Kidney (tissue), 14 donors: Measurements from ENCODE around the gene GATA1. TPM values are rescaled to one million over a fixed set of nuclear protein-coding genes. Genes with fewer than 3 reads are reported as not detected.
A peak's percentile ranks its signal among the peaks of the same experiment; 100 is the strongest.

ENCODE experiments used
- DNase-seq, 5 donors: peaks; one replicate each; pipeline ENCODE4 v3.0.0-alpha.2; 2013 to 2020
- FAIRE-seq: peaks from 2 replicates; lab custom pipeline; 2012; peaks lifted over from hg19 to GRCh38; lab: Jason Lieb, UNC
- H3K27ac ChIP-seq, 2 donors: one replicate each; pipeline ENCODE4 v1.7.0; 2013; ENCODE audit warnings: low read depth in 2 of 2, low read length in 2 of 2, inconsistent platforms in 1 of 2
- H3K27me3 ChIP-seq: one replicate; pipeline ENCODE4 v1.7.1; 2013; ENCODE audit warnings: low read length, inconsistent platforms; ENCODE audit not compliant: control insufficient read depth, insufficient read depth
- H3K36me3 ChIP-seq, 3 donors: one replicate each; pipeline versions ENCODE4 v1.7.0 to v1.7.1; 2013; ENCODE audit warnings: low read length in 3 of 3, control low read depth in 1 of 3, inconsistent platforms in 1 of 3; ENCODE audit not compliant: insufficient read depth in 3 of 3, control insufficient read depth in 2 of 3
- H3K4me1 ChIP-seq, 3 donors: one replicate each; pipeline versions ENCODE4 v1.7.0 to v1.7.1; 2013; ENCODE audit warnings: low read length in 3 of 3, inconsistent platforms in 1 of 3, low read depth in 1 of 3; ENCODE audit not compliant: control insufficient read depth in 2 of 3, insufficient read depth in 2 of 3
- H3K4me3 ChIP-seq, 3 donors: one replicate each; pipeline versions ENCODE4 v1.7.0 to v1.8.1; 2013; ENCODE audit warnings: low read length in 3 of 3, control low read depth in 1 of 3, inconsistent platforms in 1 of 3
- H3K9ac ChIP-seq, 3 donors: one replicate each; pipeline versions ENCODE4 v1.7.0 to v1.7.1; 2013; ENCODE audit warnings: low read length in 3 of 3, control low read depth in 1 of 3, inconsistent platforms in 1 of 3
- H3K9me3 ChIP-seq, 3 donors: one replicate each; pipeline versions ENCODE4 v1.7.0 to v1.7.1; 2013; ENCODE audit warnings: low read length in 3 of 3, control low read depth in 1 of 3, inconsistent platforms in 1 of 3; ENCODE audit not compliant: control insufficient read depth in 2 of 3, insufficient read depth in 1 of 3
- intact Hi-C: fragments of 100-400 bp; cut with DNase I; formaldehyde crosslinking; loops from one replicate; pipeline ENCODE4 v1.11.1; 2022
- polyA plus RNA-seq: library from polyadenylated mRNA; stranded (reverse); fragments of 350-450 nt; fragmentation: Illumina TruSeq; extraction: RNeasy Lipid Tissue Mini Kit (QIAGEN cat#74804); gene quantifications from one replicate; pipeline ENCODE4 v1.2.3, GENCODE V29; 2014; ENCODE audit warnings: low read depth, low replicate concordance; ENCODE audit not compliant: insufficient read depth
- total RNA-seq: library from RNA; stranded (reverse); fragmentation: NEBNext Ultra II Directional; extraction: Animal tissue kit (Norgen Biotek cat#: 25700); gene quantifications from one replicate; pipeline ENCODE4 v1.2.1, GENCODE V29; 2021
- TF ChIP-seq, protein P1 (sequence below): IDR thresholded peaks from 3 replicates; pipeline ENCODE4 v1.5.1; 2012; ENCODE audit warnings: mild to moderate bottlenecking, moderate library complexity, borderline replicate concordance; ENCODE audit not compliant: insufficient read depth; ENCODE audit errors: extremely low read depth
- donor health status: control.
- donor health status: control.
- donor health status: control.
- donor health status: control.
- donor health status: control.
- donor health status: DM: yes; HTN: yes; CAD: no.
- donor health status: Normal renal cell carcinoma (clear cell type).

The GATA1 gene
- total and polyA plus RNA-seq, 2 donors from 2014 or later = 0.60 TPM; not detected in 1

DNA sequence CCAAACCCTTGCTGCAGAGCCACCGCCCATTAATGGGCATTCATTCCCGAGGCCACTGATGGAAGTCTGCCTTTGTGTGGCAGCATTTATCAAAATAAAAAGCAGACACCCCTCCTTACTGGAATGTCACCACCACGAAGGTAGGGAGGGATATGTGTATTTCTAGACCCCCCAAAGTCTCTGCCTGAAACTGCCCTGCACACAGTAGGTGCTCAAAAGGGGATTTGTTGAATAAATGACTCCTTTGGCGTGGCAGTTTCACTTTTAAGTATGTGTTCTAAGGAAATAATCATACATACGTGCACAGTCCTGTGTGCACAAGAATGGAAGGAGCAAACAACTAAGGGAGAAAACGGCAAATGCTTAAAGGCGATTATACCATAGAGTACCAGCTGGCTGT is 48.5 kb upstream of the GATA1 start:
- peak overlapping the region; percentile 66 to 85 (median 67) for H3K9ac ChIP-seq
- no peak for FAIRE-seq

DNA sequence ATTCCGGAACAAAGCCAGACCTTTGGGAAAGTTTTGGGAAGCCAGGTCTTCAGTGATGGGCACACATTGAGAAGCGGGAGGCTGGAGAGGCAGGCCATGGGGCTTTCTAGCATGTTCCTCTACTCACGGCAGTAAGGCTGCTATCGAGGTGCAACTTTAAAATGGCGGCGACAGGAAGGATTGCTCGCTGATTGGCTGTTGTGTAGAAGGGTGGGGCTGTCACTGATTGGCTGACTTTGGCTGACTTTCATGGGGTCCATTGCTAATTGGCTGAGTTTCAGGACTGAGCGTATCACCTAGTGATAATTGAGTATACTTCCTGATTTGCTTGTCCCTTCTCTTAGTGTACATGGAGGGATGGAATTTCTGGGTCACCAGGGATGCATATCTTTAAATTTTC is 44.6 kb upstream of the GATA1 start:
- TF ChIP-seq, protein P1, sequence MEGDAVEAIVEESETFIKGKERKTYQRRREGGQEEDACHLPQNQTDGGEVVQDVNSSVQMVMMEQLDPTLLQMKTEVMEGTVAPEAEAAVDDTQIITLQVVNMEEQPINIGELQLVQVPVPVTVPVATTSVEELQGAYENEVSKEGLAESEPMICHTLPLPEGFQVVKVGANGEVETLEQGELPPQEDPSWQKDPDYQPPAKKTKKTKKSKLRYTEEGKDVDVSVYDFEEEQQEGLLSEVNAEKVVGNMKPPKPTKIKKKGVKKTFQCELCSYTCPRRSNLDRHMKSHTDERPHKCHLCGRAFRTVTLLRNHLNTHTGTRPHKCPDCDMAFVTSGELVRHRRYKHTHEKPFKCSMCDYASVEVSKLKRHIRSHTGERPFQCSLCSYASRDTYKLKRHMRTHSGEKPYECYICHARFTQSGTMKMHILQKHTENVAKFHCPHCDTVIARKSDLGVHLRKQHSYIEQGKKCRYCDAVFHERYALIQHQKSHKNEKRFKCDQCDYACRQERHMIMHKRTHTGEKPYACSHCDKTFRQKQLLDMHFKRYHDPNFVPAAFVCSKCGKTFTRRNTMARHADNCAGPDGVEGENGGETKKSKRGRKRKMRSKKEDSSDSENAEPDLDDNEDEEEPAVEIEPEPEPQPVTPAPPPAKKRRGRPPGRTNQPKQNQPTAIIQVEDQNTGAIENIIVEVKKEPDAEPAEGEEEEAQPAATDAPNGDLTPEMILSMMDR = no peak
- no peak for FAIRE-seq
- Histone ChIP-seq H3K9me3 (no peaks in the 10 kb centered on the region), H3K4me3 (no peak overlapping the region), H3K36me3 (no peaks in the 10 kb centered on the region), H3K27ac (no peak overlapping the region), H3K4me1 (no peaks in the 10 kb centered on the region), H3K9ac (no peak overlapping the region), H3K27me3 (no peaks in the 10 kb centered on the region)
- intact Hi-C loops = no loop called here
- DNase-seq = no peak

More for the DNA sequence above, 48.5 kb upstream of the GATA1 start:
- DNase-seq = no peak
- H3K4me1 ChIP-seq = no peaks in the 10 kb centered on the region
- no peaks in the 10 kb centered on the region for H3K27me3 ChIP-seq
- H3K36me3 ChIP-seq = no peaks in the 10 kb centered on the region
- H3K4me3 ChIP-seq = peak overlapping the region; percentile 78 to 85 (median 78)
- intact Hi-C loops = no loop called here
- no peaks in the 10 kb centered on the region for H3K9me3 ChIP-seq
- H3K27ac ChIP-seq = peak overlapping the region; percentile 83 to 88
- TF ChIP-seq, protein P1 = no peak

DNA sequence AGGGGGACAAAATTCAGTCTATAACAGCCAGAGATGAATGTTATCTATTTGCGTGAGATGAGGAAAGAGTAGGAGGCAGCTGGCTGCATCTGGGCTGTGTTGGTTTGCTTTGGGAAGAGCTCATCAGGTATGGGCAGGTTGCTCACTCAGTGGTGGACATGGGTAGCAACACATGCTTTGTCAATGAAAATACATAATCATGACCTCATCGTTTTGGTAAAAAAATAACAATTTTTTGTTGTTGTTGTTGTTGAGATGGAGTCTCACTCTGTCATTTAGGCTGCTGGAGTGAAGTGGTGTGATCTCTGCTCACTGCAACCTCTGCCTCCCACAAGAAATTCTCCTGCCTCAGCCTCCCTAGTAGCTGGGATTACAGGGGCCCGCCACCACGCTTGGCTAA is 41.2 kb upstream of the GATA1 start:
- H3K27me3 ChIP-seq = no peaks in the 10 kb centered on the region
- no peak for FAIRE-seq
- no peak for DNase-seq
- no peak overlapping the region for H3K4me3 ChIP-seq
- no peak overlapping the region for H3K9ac ChIP-seq
- TF ChIP-seq, protein P1 = no peak
- H3K4me1 ChIP-seq = no peaks in the 10 kb centered on the region
- H3K36me3 ChIP-seq = no peaks in the 10 kb centered on the region
- intact Hi-C loops = no loop called here
- no peak overlapping the region for H3K27ac ChIP-seq
- H3K9me3 ChIP-seq = no peaks in the 10 kb centered on the region
